WERI-Rb-1 (cell line): Measurements from ENCODE around the gene OR2T34.
"Not testable (repeated sequence)": the region's sequence is repeated elsewhere in the genome, so short reads cannot be mapped to it uniquely, and the experiment has no call there.

Experiments used
- DNase-seq: peaks from one replicate; pipeline ENCODE4 v3.0.0-alpha.2; 2020
- H3K27ac ChIP-seq: fragments of 250-450 bp; sonication (Bioruptor Pico); 2 replicates; pipeline ENCODE4 v1.5.1; 2020; ENCODE audit warnings: mild to moderate bottlenecking, moderate library complexity
- H3K27me3 ChIP-seq: fragments of 250-450 bp; sonication (Bioruptor Pico); 2 replicates; pipeline ENCODE4 v1.5.1; 2021; ENCODE audit warnings: mild to moderate bottlenecking, low read depth, moderate library complexity; ENCODE audit not compliant: insufficient read depth, severe bottlenecking
- H3K36me3 ChIP-seq: fragments of 250-450 bp; sonication (Bioruptor Pico); 2 replicates; pipeline ENCODE4 v1.5.1; 2020; ENCODE audit warnings: mild to moderate bottlenecking, moderate library complexity
- H3K4me3 ChIP-seq: 2 replicates; pipeline ENCODE4 v1.5.1; 2011; ENCODE audit warnings: low read depth, mild to moderate bottlenecking, control low read depth, low read length
- H3K9me3 ChIP-seq: fragments of 250-450 bp; sonication (Bioruptor Pico); 2 replicates; pipeline ENCODE4 v1.5.1; 2021; ENCODE audit warnings: mild to moderate bottlenecking, moderate library complexity; ENCODE audit not compliant: severe bottlenecking

Gene OR2T34

GRCh38 chr1:248565530-248566373 lies 8.8 kb downstream of the OR2T34 start:
- H3K9me3 ChIP-seq, H3K27ac ChIP-seq, H3K4me3 ChIP-seq, H3K27me3 ChIP-seq, H3K36me3 ChIP-seq, DNase-seq: not testable (repeated sequence)

- DNase-seq, H3K36me3 ChIP-seq, H3K27ac ChIP-seq, H3K4me3 ChIP-seq, H3K9me3 ChIP-seq, H3K27me3 ChIP-seq: not testable (repeated sequence)
Measured at GRCh38 chr1:248562672-248563071, 11.9 kb downstream of the OR2T34 start, which contains the start of gene OR2T29. Gene OR2T29 (minus strand): TSS chr1:248562772. CDS start chr1:248559491, 3,281 bp downstream.

GRCh38 chr1:248551027-248551426 lies 23.5 kb downstream of the OR2T34 start:
- H3K4me3 ChIP-seq, H3K27ac ChIP-seq, H3K36me3 ChIP-seq, H3K27me3 ChIP-seq, H3K9me3 ChIP-seq, DNase-seq: not testable (repeated sequence)

GRCh38 chr1:248547383-248547782 lies 27.2 kb downstream of the OR2T34 start:
- H3K36me3 ChIP-seq, H3K27ac ChIP-seq, H3K9me3 ChIP-seq, DNase-seq, H3K27me3 ChIP-seq, H3K4me3 ChIP-seq: not testable (repeated sequence)

GRCh38 chr1:248537449-248537848 lies 37.1 kb downstream of the OR2T34 start:
- not testable (repeated sequence) for H3K4me3 ChIP-seq, DNase-seq, H3K9me3 ChIP-seq, H3K36me3 ChIP-seq, H3K27me3 ChIP-seq, H3K27ac ChIP-seq
